Adrenal gland (tissue), 12 donors: ENCODE data around the gene KCTD10. TPM values are rescaled to one million over a fixed set of nuclear protein-coding genes. Genes with fewer than 3 reads are reported as not detected.

Experiments
- DNase-seq, 7 donors: peaks; one replicate each; pipeline ENCODE4 v3.0.0-alpha.2; 2019 to 2020
- H3K27ac ChIP-seq, 5 donors: fragments of 200-600 bp; sonication (generic) in 4 of 5; 1 replicate in 3 of 5; 2 replicates in 2 of 5; pipeline versions ENCODE4 v1.5.1 to v1.8.0; 2016 to 2020; ENCODE audit warnings: mild to moderate bottlenecking in 1 of 5
- H3K27me3 ChIP-seq: fragments of 200-600 bp; 2 replicates; pipeline ENCODE4 v1.8.0; 2021
- H3K36me3 ChIP-seq, 2 donors: fragments of 200-600 bp; replicated peaks in 1 of 2; 1 replicate in 1 of 2; 2 replicates in 1 of 2; pipeline versions ENCODE4 v1.5.1 to v1.8.0; 2018 to 2022
- H3K4me1 ChIP-seq, 2 donors: fragments of 200-600 bp; replicated peaks in 1 of 2; 1 replicate in 1 of 2; 2 replicates in 1 of 2; pipeline versions ENCODE4 v1.5.1 to v1.8.0; 2018 to 2021
- H3K4me3 ChIP-seq, 4 donors: fragments of 200-600 bp; sonication (generic) in 3 of 4; one replicate each; pipeline ENCODE4 v1.5.1; 2016 to 2018
- H3K9me3 ChIP-seq, 3 donors: fragments of 200-600 bp; sonication (generic) in 1 of 3; replicated peaks in 1 of 3; 1 replicate in 2 of 3; 2 replicates in 1 of 3; pipeline versions ENCODE4 v1.5.1 to v1.8.0; 2016 to 2021
- POLR2A ChIP-seq, 2 donors: fragments of 450-650 bp; IDR thresholded peaks; one replicate each; pipeline ENCODE4 v1.6.1; 2017; ENCODE audit warnings: antibody characterized with exemption in 2 of 2, mild to moderate bottlenecking in 2 of 2, moderate library complexity in 1 of 2
- WGBS, 4 donors: extraction: QIAGEN DNeasy Blood & Tissue Kit in 2 of 4; methylation state at CpG; one replicate each; pipeline versions ENCODE4 v1.1.5 to v1.1.7; 2013 to 2017; 5-methylcytosine and 5-hydroxymethylcytosine counted together
- intact Hi-C, 2 donors: fragments of 100-400 bp; cut with DNase I; formaldehyde crosslinking; loops; one replicate each; pipeline versions ENCODE4 v1.14.1 to v1.15.0; 2022 to 2023
- polyA plus RNA-seq, 3 donors: library from polyadenylated mRNA; stranded (reverse); fragments of 200-250 nt in 2 of 3; fragments of 350-450 nt in 1 of 3; fragmentation: Illumina TruSeq in 1 of 3; extraction: RNeasy Lipid Tissue Mini Kit (QIAGEN cat#74804) in 1 of 3; gene quantifications; one replicate each; pipeline ENCODE4 v1.2.3, GENCODE V29; 2013 to 2014
- total RNA-seq, 9 donors: library from RNA; depleted of rRNA in 4 of 9; stranded (reverse); fragments of >200 nt in 4 of 9; fragments of 120-200 nt in 1 of 9; fragmentation: NEBNext Ultra II Directional in 1 of 9; extraction: Animal tissue kit (Norgen Biotek cat#: 25700) in 1 of 9; gene quantifications; one replicate each; pipeline versions ENCODE4 v1.1.0 to v1.2.4, GENCODE V29; 2013 to 2023
- TF ChIP-seq, protein P1 (sequence below), 6 experiments: fragments of 450-650 bp in 4 of 6; fragments of 200-600 bp in 2 of 6; sonication (generic) in 1 of 6; IDR thresholded peaks; 1 replicate in 5 of 6; 2 replicates in 1 of 6; pipeline versions ENCODE4 v1.5.1 to v1.8.0; 2016 to 2021; ENCODE audit warnings: antibody characterized with exemption in 6 of 6, mild to moderate bottlenecking in 2 of 6, moderate library complexity in 1 of 6
- donor health status: healthy with polysubstance abuse.
- donor health status: Bipolar disorder and iron deficiency.
- donor health status: DM: yes; HTN: yes; CAD: no.
- donor health status: DM: no; HTN: no; CAD: no.
- donor health status: DM: no; HTN: no; CAD: no.
- donor health status: DM: yes; HTN: yes; CAD: no.

Gene KCTD10
- total and polyA plus RNA-seq, 12 donors: 21.6 to 77.8 (median 56.1) TPM

DNA sequence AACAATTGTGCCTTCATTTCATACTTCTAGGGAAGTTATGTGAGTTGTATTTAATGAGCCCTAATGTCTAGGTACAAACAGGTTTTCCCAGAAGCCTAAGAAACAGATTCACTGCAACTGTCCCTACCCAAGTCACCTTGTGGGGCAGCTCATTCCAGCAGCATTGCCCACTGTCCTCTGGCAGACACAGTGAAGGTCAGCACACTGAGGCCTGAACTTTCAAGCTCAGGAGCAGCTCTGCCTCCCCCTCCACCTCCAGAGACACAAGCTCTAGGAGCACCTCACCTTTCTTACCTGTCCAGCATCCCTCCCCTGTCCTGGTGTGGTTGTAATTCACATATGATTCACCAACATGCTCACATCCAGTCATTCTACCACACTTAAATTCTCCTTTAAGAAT, 16.0 kb upstream of the KCTD10 start:
- no peaks in the 10 kb centered on the region for H3K9me3 ChIP-seq
- DNase-seq: peak in 1 of 7 donors; percentile 14

DNA sequence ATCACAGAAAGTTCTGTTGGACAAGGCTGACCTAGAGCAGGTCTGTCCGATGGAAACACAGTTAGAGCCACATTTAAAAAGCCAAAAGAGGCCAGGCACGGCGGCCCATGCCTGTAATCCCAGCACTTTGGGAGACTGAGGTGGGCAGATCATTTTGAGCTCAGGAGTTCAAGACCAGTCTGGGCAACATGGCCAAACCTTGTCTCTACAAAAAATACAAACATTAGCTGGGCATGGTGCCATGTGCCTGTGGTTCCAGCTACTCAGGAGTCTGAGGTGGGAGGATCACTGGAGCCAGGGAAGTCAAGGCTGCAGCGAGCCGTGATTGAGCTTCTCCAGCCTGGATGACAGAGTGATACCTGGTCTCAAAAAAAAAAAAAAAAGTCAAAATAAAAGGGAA, 15.3 kb upstream of the KCTD10 start:
- H3K9me3 ChIP-seq: no peaks in the 10 kb centered on the region
- peak in 1 of 7 donors; percentile 49 for DNase-seq
- intact Hi-C loops: no loop called here
- H3K27me3 ChIP-seq: no peaks in the 10 kb centered on the region
- no peak for TF ChIP-seq POLR2A (IDR thresholded peaks at IDR 0.05)
- TF ChIP-seq, protein P1, sequence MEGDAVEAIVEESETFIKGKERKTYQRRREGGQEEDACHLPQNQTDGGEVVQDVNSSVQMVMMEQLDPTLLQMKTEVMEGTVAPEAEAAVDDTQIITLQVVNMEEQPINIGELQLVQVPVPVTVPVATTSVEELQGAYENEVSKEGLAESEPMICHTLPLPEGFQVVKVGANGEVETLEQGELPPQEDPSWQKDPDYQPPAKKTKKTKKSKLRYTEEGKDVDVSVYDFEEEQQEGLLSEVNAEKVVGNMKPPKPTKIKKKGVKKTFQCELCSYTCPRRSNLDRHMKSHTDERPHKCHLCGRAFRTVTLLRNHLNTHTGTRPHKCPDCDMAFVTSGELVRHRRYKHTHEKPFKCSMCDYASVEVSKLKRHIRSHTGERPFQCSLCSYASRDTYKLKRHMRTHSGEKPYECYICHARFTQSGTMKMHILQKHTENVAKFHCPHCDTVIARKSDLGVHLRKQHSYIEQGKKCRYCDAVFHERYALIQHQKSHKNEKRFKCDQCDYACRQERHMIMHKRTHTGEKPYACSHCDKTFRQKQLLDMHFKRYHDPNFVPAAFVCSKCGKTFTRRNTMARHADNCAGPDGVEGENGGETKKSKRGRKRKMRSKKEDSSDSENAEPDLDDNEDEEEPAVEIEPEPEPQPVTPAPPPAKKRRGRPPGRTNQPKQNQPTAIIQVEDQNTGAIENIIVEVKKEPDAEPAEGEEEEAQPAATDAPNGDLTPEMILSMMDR (IDR thresholded peaks at IDR 0.05): no peak
- peaks cover 0 to 62% of the 10 kb centered on the region in 2 donors for H3K36me3 ChIP-seq
- H3K4me1 ChIP-seq: no peaks in the 10 kb centered on the region
- H3K27ac ChIP-seq: no peak overlapping the region
- no peak overlapping the region for H3K4me3 ChIP-seq
- 81 to 90% (median 86%) methylated on average over 5 of the region's 5 CpGs for WGBS, 4 donors

More for the DNA sequence above, 16.0 kb upstream of the KCTD10 start:
- Histone ChIP-seq H3K27ac (no peak overlapping the region), H3K4me1 (no peaks in the 10 kb centered on the region), H3K36me3 (peaks cover 0 to 55% of the 10 kb centered on the region in 2 donors), H3K27me3 (no peaks in the 10 kb centered on the region), H3K4me3 (no peak overlapping the region)
- intact Hi-C loops: no loop called here
- TF ChIP-seq, protein P1 (IDR thresholded peaks at IDR 0.05): no peak
- TF ChIP-seq POLR2A (IDR thresholded peaks at IDR 0.05): no peak

DNA sequence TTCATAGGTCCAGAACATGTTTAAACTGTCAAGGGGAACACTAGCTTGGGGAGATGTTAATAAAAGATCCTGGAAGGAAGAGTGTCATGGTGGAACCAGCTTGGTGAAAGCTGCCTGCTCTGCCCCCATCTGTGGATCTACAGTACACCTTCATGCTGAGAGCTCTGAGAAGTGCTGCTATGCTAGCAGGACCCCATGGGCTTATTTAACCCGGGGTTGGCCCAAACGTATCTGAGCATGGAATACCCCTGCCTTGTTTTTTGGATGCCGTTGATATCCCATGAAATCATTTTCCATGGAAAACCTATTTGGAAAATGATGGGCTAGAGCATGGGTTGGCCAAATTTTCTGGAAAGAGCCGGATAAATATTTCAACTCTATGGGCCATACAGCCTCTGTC, 14.6 kb upstream of the KCTD10 start:
- H3K4me1 ChIP-seq: no peaks in the 10 kb centered on the region
- no peaks in the 10 kb centered on the region for H3K9me3 ChIP-seq
- no peak overlapping the region for H3K4me3 ChIP-seq
- intact Hi-C loops: no loop called here
- no peak for TF ChIP-seq POLR2A (IDR thresholded peaks at IDR 0.05)
- TF ChIP-seq, protein P1 (IDR thresholded peaks at IDR 0.05): no peak
- DNase-seq: peak in 1 of 7 donors; percentile 6
- H3K27ac ChIP-seq: no peak overlapping the region
- H3K27me3 ChIP-seq: no peaks in the 10 kb centered on the region
- WGBS, 4 donors: 92 to 96% (median 94%) methylated on average over 4 of the region's 4 CpGs
- H3K36me3 ChIP-seq: peaks cover 0 to 69% of the 10 kb centered on the region in 2 donors

DNA sequence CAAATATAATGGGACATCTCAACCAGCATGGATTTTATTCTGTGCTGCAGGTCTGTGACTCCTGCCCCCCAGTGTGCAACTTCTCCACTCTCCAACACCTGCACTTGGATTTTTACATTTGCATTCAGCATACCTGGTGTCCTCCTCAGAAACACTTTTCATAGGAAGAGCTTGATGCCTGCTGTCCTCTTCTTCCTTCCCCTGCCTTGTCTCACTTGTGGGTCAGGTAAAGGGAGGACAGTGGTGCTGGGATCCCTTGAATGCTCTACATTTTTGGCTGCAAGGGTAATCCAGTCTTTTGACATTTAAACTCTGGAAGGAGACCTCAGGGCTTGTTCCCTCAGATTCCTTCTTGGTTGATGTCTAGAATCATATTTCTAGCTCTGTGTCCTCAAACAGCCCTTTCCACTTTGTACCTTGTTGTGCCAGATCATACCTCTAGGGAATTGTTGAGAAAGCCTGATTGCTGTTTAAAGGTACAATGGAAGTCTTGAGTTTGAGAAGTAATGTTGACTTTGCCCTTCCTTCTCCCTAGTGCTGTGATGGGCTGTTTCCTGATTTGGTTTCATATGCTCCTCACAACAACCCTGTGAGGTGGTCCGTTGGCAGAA, 13.0 kb upstream of the KCTD10 start:
- H3K4me3 ChIP-seq: no peak overlapping the region
- DNase-seq: peak in 1 of 7 donors; percentile 25
- TF ChIP-seq, protein P1 (IDR thresholded peaks at IDR 0.05): no peak
- H3K9me3 ChIP-seq: no peaks in the 10 kb centered on the region
- no peaks in the 10 kb centered on the region for H3K27me3 ChIP-seq
- H3K4me1 ChIP-seq: no peaks in the 10 kb centered on the region
- WGBS, 4 donors: 85 to 96% (median 91%) methylated on average over 1 of the region's 1 CpG
- intact Hi-C loops: no loop called here
- H3K27ac ChIP-seq: no peak overlapping the region
- H3K36me3 ChIP-seq: peaks cover 0 to 80% of the 10 kb centered on the region in 2 donors
